HTERT RPE-1 (cell line): ENCODE results near the gene MRPL41.
"Not testable (repeated sequence)": the region's sequence is repeated elsewhere in the genome, so short reads cannot be mapped to it uniquely, and the experiment has no call there.

Experiments used
- in situ Hi-C: fragments of 300-500 bp; cut with MboI; formaldehyde crosslinking; loops from 4 replicates; pipeline ENCODE4 v1.14.3; 2020; ENCODE audit warnings: low sequenced_read_pairs

The MRPL41 gene

GRCh38 chr9:137581361-137582285, 29.9 kb downstream of the MRPL41 start:
- in situ Hi-C loops, result no loop called here

GRCh38 chr9:137582286-137582860, 30.7 kb downstream of the MRPL41 start:
- in situ Hi-C loops, result no loop called here

- in situ Hi-C loops, result no loop called here
Measured at GRCh38 chr9:137583347-137583746, 31.7 kb downstream of the MRPL41 start.

- in situ Hi-C loops, result no loop called here
Measured at GRCh38 chr9:137583957-137584356, 32.3 kb downstream of the MRPL41 start.

- in situ Hi-C loops, result no loop called here
Measured at GRCh38 chr9:137586854-137587253, 35.2 kb downstream of the MRPL41 start.

GRCh38 chr9:137588311-137588710, 36.6 kb downstream of the MRPL41 start:
- in situ Hi-C loops, result no loop called here

GRCh38 chr9:137588891-137589290, 37.2 kb downstream of the MRPL41 start:
- in situ Hi-C loops, result no loop called here

- in situ Hi-C loops, result no loop called here
Measured at GRCh38 chr9:137589441-137590122, 37.9 kb downstream of the MRPL41 start.

- in situ Hi-C loops, result no loop called here
Measured at GRCh38 chr9:137590123-137590468, 38.4 kb downstream of the MRPL41 start.

- in situ Hi-C loops, result no loop called here
Measured at GRCh38 chr9:137590469-137591383, 39.0 kb downstream of the MRPL41 start, which contains the start of gene ZMYND19. Gene ZMYND19 (minus strand): TSS chr9:137590512. CDS start chr9:137590263, 249 bp downstream.

- in situ Hi-C loops, result no loop called here
Measured at GRCh38 chr9:137592767-137593166, 41.1 kb downstream of the MRPL41 start.

GRCh38 chr9:137593176-137593575, 41.5 kb downstream of the MRPL41 start:
- in situ Hi-C loops, result no loop called here

- in situ Hi-C loops, result not testable (repeated sequence)
Measured at GRCh38 chr9:137596577-137596976, 44.9 kb downstream of the MRPL41 start.

- in situ Hi-C loops, result no loop called here
Measured at GRCh38 chr9:137598943-137599342, 47.3 kb downstream of the MRPL41 start.
